HepG2 (cell line): ENCODE measurements around the gene VPS26B. TPM values are rescaled to one million over a fixed set of nuclear protein-coding genes. Genes with fewer than 3 reads are reported as not detected.

Experiments used
- CEBPG ChIP-seq: IDR thresholded peaks from 2 replicates; pipeline ENCODE4 v1.6.1; 2016
- CREM ChIP-seq, 2 experiments: sonication (generic) in 1 of 2; formaldehyde crosslinking in 1 of 2; IDR thresholded peaks; 2 replicates each; pipeline versions ENCODE4 v1.4.0 to v1.6.1; 2016 to 2020; ENCODE audit warnings: antibody characterized with exemption in 1 of 2, mild to moderate bottlenecking in 1 of 2, missing genetic modification reagents in 1 of 2
- FOXA1 ChIP-seq, 2 experiments: fragments of 450-650 bp in 1 of 2; sonication (generic) in 1 of 2; formaldehyde crosslinking in 1 of 2; IDR thresholded peaks; 2 replicates each; pipeline versions ENCODE4 v1.4.0 to v1.6.1; 2016 to 2020; ENCODE audit warnings: missing genetic modification reagents in 1 of 2
- HNF4A ChIP-seq: sonication (generic); formaldehyde crosslinking; IDR thresholded peaks from 2 replicates; pipeline ENCODE4 v1.4.0; 2020; ENCODE audit warnings: missing genetic modification reagents
- ZBTB42 ChIP-seq: sonication (generic); formaldehyde crosslinking; IDR thresholded peaks from 2 replicates; pipeline ENCODE4 v1.5.0; 2020; ENCODE audit warnings: mild to moderate bottlenecking, missing genetic modification reagents
- ZNF556 ChIP-seq: sonication (generic); formaldehyde crosslinking; IDR thresholded peaks from 2 replicates; pipeline ENCODE4 v1.4.0; 2020; ENCODE audit warnings: mild to moderate bottlenecking, missing genetic modification reagents, borderline replicate concordance
- polyA plus RNA-seq, 8 experiments: library from polyadenylated mRNA; depleted of rRNA in 3 of 8; stranded (reverse) in 7 of 8; unstranded in 1 of 8; fragments of >200 nt; fragmentation: Illumina TruSeq in 4 of 8; extraction: Trizol in 4 of 8; gene quantifications; 2 replicates each; pipeline versions ENCODE4 v1.2.1 to v1.2.3, GENCODE V29; 2011 to 2016; ENCODE audit warnings: low read depth in 4 of 8, missing spikeins in 1 of 8, mixed read lengths in 1 of 8; ENCODE audit not compliant: insufficient read depth in 1 of 8
- total RNA-seq, 5 experiments: library from RNA; depleted of rRNA; stranded (reverse); fragments of >200 nt; fragmentation: Illumina TruSeq; extraction: Trizol; gene quantifications; 2 replicates each; pipeline ENCODE4 v1.2.3, GENCODE V29; 2016; ENCODE audit warnings: low read depth in 1 of 5
- TF ChIP-seq, protein P1 (sequence below): sonication (generic); formaldehyde crosslinking; IDR thresholded peaks from 2 replicates; pipeline ENCODE4 v1.4.0; 2020; ENCODE audit warnings: missing genetic modification reagents, mild to moderate bottlenecking, borderline replicate concordance
- TF ChIP-seq, protein P2 (sequence below): sonication (generic); formaldehyde crosslinking; IDR thresholded peaks from 2 replicates; pipeline ENCODE4 v1.5.0; 2020; ENCODE audit warnings: mild to moderate bottlenecking, missing genetic modification reagents, borderline replicate concordance
- TF ChIP-seq, protein P3 (sequence below): IDR thresholded peaks from 2 replicates; pipeline ENCODE4 v1.6.1; 2016
- TF ChIP-seq, protein P4 (sequence below): sonication (generic); formaldehyde crosslinking; IDR thresholded peaks from 2 replicates; pipeline ENCODE4 v1.4.0; 2020; ENCODE audit warnings: missing genetic modification reagents, mild to moderate bottlenecking, borderline replicate concordance

Gene VPS26B
- total and polyA plus RNA-seq, 2 of the 13 experiments (the other 11 are each of a cell fraction or from before 2014, with no cell fraction given) = 20.2 to 23.2 TPM

DNA sequence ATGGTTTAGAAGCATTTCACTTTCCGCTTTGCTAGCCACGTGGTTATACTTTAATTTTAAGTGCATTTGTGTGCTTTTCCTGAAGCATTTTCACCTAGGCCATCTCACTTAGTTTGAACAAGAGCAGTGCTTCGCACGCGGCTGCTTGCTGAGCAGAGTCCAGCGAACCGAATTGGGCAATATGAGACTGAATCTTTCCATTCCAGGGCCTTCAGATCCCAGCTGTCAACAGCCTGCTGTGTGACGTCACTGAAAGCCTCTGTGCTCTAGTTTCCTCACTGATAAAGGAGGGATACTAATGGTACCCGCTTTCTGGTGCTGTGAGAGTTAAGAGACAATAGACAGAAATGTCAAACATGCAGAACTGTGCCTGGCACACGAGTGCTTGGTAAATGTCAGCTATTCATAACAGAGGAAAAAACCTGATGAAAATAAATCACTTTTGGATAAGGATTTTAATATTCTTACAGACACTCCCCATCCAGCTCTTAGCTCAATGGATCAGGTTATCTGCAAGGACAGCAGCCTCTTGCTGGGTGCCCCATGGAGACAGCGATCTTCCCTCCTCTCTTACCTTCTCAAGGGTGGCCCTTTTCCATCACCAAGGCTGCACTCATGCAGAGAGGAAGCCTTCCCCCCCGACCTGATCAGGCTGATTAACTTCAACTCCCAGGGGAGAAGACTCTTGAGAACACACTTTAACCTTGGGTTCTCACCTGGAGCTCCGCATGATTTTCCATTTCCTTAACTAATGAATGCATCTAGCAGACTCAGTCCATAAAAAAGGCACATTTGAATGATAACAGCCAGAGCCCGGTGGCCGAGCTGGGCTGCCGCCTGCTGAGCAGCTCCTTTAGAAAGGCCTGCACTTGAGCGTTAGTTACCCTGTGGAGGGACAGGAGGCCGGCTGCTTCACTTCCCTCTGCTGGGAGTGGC is 48.2 kb downstream of the VPS26B start (continued):
- peak; percentile 90 for TF ChIP-seq HNF4A (CRISPR knock-in tag)
- TF ChIP-seq, protein P1, sequence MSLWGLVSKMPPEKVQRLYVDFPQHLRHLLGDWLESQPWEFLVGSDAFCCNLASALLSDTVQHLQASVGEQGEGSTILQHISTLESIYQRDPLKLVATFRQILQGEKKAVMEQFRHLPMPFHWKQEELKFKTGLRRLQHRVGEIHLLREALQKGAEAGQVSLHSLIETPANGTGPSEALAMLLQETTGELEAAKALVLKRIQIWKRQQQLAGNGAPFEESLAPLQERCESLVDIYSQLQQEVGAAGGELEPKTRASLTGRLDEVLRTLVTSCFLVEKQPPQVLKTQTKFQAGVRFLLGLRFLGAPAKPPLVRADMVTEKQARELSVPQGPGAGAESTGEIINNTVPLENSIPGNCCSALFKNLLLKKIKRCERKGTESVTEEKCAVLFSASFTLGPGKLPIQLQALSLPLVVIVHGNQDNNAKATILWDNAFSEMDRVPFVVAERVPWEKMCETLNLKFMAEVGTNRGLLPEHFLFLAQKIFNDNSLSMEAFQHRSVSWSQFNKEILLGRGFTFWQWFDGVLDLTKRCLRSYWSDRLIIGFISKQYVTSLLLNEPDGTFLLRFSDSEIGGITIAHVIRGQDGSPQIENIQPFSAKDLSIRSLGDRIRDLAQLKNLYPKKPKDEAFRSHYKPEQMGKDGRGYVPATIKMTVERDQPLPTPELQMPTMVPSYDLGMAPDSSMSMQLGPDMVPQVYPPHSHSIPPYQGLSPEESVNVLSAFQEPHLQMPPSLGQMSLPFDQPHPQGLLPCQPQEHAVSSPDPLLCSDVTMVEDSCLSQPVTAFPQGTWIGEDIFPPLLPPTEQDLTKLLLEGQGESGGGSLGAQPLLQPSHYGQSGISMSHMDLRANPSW = 0 out of 2 replicates have a peak, but pooled peaks have one; percentile 42
- TF ChIP-seq CREM (IDR thresholded peaks at IDR 0.05) = peak; percentile 78
- no peak for TF ChIP-seq CREM (CRISPR knock-in tag; IDR thresholded peaks at IDR 0.05)
- TF ChIP-seq, protein P2, sequence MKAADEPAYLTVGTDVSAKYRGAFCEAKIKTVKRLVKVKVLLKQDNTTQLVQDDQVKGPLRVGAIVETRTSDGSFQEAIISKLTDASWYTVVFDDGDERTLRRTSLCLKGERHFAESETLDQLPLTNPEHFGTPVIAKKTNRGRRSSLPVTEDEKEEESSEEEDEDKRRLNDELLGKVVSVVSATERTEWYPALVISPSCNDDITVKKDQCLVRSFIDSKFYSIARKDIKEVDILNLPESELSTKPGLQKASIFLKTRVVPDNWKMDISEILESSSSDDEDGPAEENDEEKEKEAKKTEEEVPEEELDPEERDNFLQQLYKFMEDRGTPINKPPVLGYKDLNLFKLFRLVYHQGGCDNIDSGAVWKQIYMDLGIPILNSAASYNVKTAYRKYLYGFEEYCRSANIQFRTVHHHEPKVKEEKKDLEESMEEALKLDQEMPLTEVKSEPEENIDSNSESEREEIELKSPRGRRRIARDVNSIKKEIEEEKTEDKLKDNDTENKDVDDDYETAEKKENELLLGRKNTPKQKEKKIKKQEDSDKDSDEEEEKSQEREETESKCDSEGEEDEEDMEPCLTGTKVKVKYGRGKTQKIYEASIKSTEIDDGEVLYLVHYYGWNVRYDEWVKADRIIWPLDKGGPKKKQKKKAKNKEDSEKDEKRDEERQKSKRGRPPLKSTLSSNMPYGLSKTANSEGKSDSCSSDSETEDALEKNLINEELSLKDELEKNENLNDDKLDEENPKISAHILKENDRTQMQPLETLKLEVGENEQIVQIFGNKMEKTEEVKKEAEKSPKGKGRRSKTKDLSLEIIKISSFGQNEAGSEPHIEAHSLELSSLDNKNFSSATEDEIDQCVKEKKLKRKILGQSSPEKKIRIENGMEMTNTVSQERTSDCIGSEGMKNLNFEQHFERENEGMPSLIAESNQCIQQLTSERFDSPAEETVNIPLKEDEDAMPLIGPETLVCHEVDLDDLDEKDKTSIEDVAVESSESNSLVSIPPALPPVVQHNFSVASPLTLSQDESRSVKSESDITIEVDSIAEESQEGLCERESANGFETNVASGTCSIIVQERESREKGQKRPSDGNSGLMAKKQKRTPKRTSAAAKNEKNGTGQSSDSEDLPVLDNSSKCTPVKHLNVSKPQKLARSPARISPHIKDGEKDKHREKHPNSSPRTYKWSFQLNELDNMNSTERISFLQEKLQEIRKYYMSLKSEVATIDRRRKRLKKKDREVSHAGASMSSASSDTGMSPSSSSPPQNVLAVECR (CRISPR knock-in tag) = peak; percentile 50; the same call in 1 of the 2 replicates
- 0 out of 2 replicates have a peak, but pooled peaks have one; percentile 56 for TF ChIP-seq ZNF556
- no peak for TF ChIP-seq ZBTB42 (CRISPR knock-in tag)
- TF ChIP-seq, protein P3, sequence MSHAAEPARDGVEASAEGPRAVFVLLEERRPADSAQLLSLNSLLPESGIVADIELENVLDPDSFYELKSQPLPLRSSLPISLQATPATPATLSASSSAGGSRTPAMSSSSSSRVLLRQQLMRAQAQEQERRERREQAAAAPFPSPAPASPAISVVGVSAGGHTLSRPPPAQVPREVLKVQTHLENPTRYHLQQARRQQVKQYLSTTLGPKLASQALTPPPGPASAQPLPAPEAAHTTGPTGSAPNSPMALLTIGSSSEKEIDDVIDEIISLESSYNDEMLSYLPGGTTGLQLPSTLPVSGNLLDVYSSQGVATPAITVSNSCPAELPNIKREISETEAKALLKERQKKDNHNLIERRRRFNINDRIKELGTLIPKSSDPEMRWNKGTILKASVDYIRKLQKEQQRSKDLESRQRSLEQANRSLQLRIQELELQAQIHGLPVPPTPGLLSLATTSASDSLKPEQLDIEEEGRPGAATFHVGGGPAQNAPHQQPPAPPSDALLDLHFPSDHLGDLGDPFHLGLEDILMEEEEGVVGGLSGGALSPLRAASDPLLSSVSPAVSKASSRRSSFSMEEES (CRISPR knock-in tag) = no peak
- TF ChIP-seq, protein P4, sequence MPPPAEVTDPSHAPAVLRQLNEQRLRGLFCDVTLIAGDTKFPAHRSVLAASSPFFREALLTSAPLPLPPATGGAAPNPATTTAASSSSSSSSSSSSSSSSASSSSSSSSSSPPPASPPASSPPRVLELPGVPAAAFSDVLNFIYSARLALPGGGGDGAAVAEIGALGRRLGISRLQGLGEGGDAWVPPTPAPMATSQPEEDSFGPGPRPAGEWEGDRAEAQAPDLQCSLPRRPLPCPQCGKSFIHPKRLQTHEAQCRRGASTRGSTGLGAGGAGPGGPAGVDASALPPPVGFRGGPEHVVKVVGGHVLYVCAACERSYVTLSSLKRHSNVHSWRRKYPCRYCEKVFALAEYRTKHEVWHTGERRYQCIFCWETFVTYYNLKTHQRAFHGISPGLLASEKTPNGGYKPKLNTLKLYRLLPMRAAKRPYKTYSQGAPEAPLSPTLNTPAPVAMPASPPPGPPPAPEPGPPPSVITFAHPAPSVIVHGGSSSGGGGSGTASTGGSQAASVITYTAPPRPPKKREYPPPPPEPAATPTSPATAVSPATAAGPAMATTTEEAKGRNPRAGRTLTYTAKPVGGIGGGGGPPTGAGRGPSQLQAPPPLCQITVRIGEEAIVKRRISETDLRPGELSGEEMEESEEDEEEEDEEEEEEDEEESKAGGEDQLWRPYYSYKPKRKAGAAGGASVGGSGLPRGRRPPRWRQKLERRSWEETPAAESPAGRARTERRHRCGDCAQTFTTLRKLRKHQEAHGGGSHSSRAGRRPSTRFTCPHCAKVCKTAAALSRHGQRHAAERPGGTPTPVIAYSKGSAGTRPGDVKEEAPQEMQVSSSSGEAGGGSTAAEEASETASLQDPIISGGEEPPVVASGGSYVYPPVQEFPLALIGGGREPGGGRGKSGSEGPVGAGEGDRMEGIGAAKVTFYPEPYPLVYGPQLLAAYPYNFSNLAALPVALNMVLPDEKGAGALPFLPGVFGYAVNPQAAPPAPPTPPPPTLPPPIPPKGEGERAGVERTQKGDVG (CRISPR knock-in tag) = no peak
- TF ChIP-seq FOXA1 (IDR thresholded peaks at IDR 0.05) = no peak
- peak; percentile 75 for TF ChIP-seq FOXA1 (CRISPR knock-in tag; IDR thresholded peaks at IDR 0.05)
- peak; percentile 94 for TF ChIP-seq CEBPG (CRISPR knock-in tag)
